Thyroid gland (tissue), 4 donors: ENCODE data around the gene MORF4L1. TPM values are rescaled to one million over a fixed set of nuclear protein-coding genes. Genes with fewer than 3 reads are reported as not detected.
"Not testable (repeated sequence)": the region's sequence is repeated elsewhere in the genome, so short reads cannot be mapped to it uniquely, and the experiment has no call there.

Experiments
- DNase-seq, 2 donors: peaks; one replicate each; pipeline ENCODE4 v3.0.0-alpha.2; 2019
- H3K27ac ChIP-seq, 3 donors: fragments of 200-600 bp; sonication (generic); 1 replicate in 2 of 3; 2 replicates in 1 of 3; pipeline ENCODE4 v1.5.1; 2016 to 2019; ENCODE audit warnings: mild to moderate bottlenecking in 1 of 3, moderate library complexity in 1 of 3
- H3K27me3 ChIP-seq: fragments of 200-600 bp; sonication (generic); one replicate; pipeline ENCODE4 v1.5.1; 2019
- H3K36me3 ChIP-seq, 2 donors: fragments of 200-600 bp; sonication (generic); one replicate each; pipeline ENCODE4 v1.5.1; 2016 to 2019
- H3K4me1 ChIP-seq, 2 donors: fragments of 200-600 bp; sonication (generic); one replicate each; pipeline ENCODE4 v1.5.1; 2017 to 2019
- H3K4me3 ChIP-seq, 3 donors: fragments of 200-600 bp; sonication (generic); replicated peaks in 1 of 3; 1 replicate in 2 of 3; 2 replicates in 1 of 3; pipeline ENCODE4 v1.5.1; 2016; ENCODE audit warnings: mild to moderate bottlenecking in 1 of 3
- H3K9me3 ChIP-seq: fragments of 200-600 bp; sonication (generic); one replicate; pipeline ENCODE4 v1.5.1; 2017
- POLR2A ChIP-seq, 2 donors: fragments of 450-650 bp; IDR thresholded peaks; one replicate each; pipeline ENCODE4 v1.6.1; 2017; ENCODE audit warnings: antibody characterized with exemption in 2 of 2, mild to moderate bottlenecking in 2 of 2, moderate library complexity in 1 of 2
- WGBS, 2 donors: methylation state at CpG; one replicate each; pipeline ENCODE4 v1.1.5; 2017; 5-methylcytosine and 5-hydroxymethylcytosine counted together
- intact Hi-C: fragments of 100-400 bp; cut with DNase I; formaldehyde crosslinking; loops from one replicate; pipeline ENCODE4 v1.15.1; 2023
- total RNA-seq, 4 donors: library from RNA; depleted of rRNA; stranded (reverse); fragments of >200 nt; gene quantifications; one replicate each; pipeline ENCODE4 v1.2.3, GENCODE V29; 2016
- TF ChIP-seq, protein P1 (sequence below), 6 experiments: fragments of 200-600 bp in 3 of 6; fragments of 450-650 bp in 3 of 6; sonication (generic) in 3 of 6; IDR thresholded peaks; one replicate each; pipeline ENCODE4 v1.5.1; 2016 to 2019; ENCODE audit warnings: antibody characterized with exemption in 6 of 6, mild to moderate bottlenecking in 2 of 6, inconsistent platforms in 1 of 6, moderate library complexity in 1 of 6

The MORF4L1 gene
- total RNA-seq, 4 donors from 2014 or later, result 264 to 326 (median 298) TPM

GRCh38 chr15:78893538-78893937 is 20.8 kb downstream of the MORF4L1 start:
- H3K27me3 ChIP-seq, result no peaks in the 10 kb centered on the region
- no peaks in the 10 kb centered on the region for H3K9me3 ChIP-seq
- no peak overlapping the region for H3K27ac ChIP-seq
- intact Hi-C loops, result no loop called here
- no peak for DNase-seq
- H3K36me3 ChIP-seq, result peaks cover 60 to 67% of the 10 kb centered on the region in 2 donors
- H3K4me1 ChIP-seq, result no peaks in the 10 kb centered on the region
- no peak for TF ChIP-seq POLR2A (IDR thresholded peaks at IDR 0.05)
- TF ChIP-seq, protein P1, sequence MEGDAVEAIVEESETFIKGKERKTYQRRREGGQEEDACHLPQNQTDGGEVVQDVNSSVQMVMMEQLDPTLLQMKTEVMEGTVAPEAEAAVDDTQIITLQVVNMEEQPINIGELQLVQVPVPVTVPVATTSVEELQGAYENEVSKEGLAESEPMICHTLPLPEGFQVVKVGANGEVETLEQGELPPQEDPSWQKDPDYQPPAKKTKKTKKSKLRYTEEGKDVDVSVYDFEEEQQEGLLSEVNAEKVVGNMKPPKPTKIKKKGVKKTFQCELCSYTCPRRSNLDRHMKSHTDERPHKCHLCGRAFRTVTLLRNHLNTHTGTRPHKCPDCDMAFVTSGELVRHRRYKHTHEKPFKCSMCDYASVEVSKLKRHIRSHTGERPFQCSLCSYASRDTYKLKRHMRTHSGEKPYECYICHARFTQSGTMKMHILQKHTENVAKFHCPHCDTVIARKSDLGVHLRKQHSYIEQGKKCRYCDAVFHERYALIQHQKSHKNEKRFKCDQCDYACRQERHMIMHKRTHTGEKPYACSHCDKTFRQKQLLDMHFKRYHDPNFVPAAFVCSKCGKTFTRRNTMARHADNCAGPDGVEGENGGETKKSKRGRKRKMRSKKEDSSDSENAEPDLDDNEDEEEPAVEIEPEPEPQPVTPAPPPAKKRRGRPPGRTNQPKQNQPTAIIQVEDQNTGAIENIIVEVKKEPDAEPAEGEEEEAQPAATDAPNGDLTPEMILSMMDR (IDR thresholded peaks at IDR 0.05), result no peak
- 88 to 89% methylated on average over 2 of the region's 2 CpGs for WGBS, 2 donors
- H3K4me3 ChIP-seq, result no peak overlapping the region

DNA sequence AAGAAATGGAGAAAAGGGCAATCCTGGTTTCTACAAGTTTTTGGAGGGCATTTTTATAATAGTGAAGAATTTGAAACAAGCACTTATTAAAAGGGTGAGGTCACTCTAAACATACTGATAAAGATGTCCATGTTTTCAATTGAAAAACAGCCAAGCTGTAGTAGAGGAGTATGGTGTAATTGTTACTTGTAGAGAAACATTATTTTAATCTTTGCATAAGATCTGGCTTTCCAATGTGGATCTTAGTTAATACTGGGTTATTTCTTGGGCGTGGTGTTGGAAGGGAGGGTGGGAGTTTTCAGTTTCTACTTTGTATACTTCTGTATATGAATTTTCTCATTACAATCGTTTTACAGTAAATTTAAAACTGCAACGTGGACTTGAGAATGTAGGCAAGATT is 22.8 kb downstream of the MORF4L1 start:
- TF ChIP-seq POLR2A (IDR thresholded peaks at IDR 0.05), result no peak
- TF ChIP-seq, protein P1 (IDR thresholded peaks at IDR 0.05), result no peak
- DNase-seq, result no peak
- no peaks in the 10 kb centered on the region for H3K4me1 ChIP-seq
- no peak overlapping the region for H3K27ac ChIP-seq
- H3K9me3 ChIP-seq, result no peaks in the 10 kb centered on the region
- no peak overlapping the region for H3K4me3 ChIP-seq
- intact Hi-C loops, result no loop called here
- peaks cover 67 to 82% of the 10 kb centered on the region in 2 donors for H3K36me3 ChIP-seq
- 89 to 93% methylated on average over 3 of the region's 3 CpGs for WGBS, 2 donors
- H3K27me3 ChIP-seq, result no peaks in the 10 kb centered on the region

DNA sequence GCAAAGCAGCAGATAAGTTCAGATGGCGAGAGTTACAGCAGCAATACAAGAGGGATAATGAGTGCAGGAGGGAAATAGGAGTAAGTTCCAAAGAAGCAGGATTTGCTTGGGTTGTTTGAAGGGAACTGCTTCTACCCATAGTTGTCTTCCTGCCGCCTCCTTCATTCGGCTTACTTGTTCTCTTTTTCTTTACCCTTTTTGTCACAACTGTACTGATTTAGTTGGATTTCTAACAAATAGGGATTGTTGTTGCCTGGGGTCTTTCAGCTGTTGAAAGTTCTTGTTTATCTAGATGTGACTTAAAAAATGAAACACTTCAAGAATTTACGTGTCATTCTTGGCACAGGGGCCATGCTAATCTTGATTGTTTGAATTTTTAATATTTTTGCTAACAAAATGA is 25.9 kb downstream of the MORF4L1 start:
- peaks cover 50 to 70% of the 10 kb centered on the region in 2 donors for H3K36me3 ChIP-seq
- 94 to 95% methylated on average over 4 of the region's 4 CpGs for WGBS, 2 donors
- H3K4me3 ChIP-seq, result no peak overlapping the region
- intact Hi-C loops, result no loop called here
- no peaks in the 10 kb centered on the region for H3K9me3 ChIP-seq
- TF ChIP-seq, protein P1 (IDR thresholded peaks at IDR 0.05), result no peak
- no peak for TF ChIP-seq POLR2A (IDR thresholded peaks at IDR 0.05)
- no peak for DNase-seq
- H3K27ac ChIP-seq, result no peak overlapping the region
- no peaks in the 10 kb centered on the region for H3K27me3 ChIP-seq
- peaks cover 0 to 9% of the 10 kb centered on the region in 2 donors for H3K4me1 ChIP-seq

GRCh38 chr15:78900819-78901533 is 28.3 kb downstream of the MORF4L1 start:
- H3K4me3 ChIP-seq, intact Hi-C loops, H3K27me3 ChIP-seq, H3K27ac ChIP-seq, H3K9me3 ChIP-seq, DNase-seq: not testable (repeated sequence)
- WGBS, 2 donors, result 92 to 95% methylated on average over 14 of the region's 14 CpGs
- Histone ChIP-seq H3K36me3 (peaks cover 36 to 50% of the 10 kb centered on the region in 2 donors), H3K4me1 (peaks cover 2 to 14% of the 10 kb centered on the region in 2 donors)

DNA sequence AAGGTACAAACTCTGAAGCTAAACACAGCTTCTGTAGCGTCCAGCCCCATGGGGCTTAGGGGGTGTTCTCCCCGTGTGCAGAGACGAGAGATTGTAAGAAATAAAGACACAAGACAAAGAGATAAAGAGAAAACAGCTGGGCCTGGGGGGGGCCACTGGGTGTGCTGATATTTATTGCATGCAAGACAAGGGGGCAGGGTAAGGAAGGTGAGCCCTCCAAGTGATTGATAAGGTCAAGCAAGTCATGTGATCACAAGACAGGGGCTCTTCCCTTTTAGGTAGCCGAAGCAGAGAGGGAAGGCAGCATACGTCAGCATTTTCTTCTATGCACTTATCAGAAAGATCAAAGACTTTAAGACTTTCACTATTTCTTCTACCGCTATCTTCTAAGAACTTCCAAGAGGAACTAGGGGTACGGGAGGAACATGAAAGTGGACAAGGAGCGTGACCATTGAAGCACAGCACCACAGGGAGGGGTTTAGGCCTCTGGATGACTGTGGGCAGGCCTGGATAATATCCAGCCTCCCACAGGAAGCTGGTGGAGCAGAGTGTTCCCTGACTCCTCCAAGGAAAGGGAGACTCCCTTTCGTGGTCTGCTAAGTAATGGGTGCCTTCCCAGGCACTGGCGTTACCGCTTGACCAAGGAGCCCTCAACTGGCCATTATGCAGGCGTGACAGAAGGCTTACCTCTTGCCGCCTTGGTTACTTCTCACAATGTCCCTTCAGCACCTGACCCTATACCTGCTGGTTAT is 29.8 kb downstream of the MORF4L1 start:
- peak; percentile 56 to 62 for DNase-seq
- H3K4me3 ChIP-seq, intact Hi-C loops, H3K9me3 ChIP-seq, H3K27ac ChIP-seq, H3K27me3 ChIP-seq: not testable (repeated sequence)
- WGBS, 2 donors, result 68 to 72% methylated on average over 11 to 13 of the region's 13 CpGs
- Histone ChIP-seq H3K36me3 (peaks cover 38 to 49% of the 10 kb centered on the region in 2 donors), H3K4me1 (peaks cover 9 to 27% of the 10 kb centered on the region in 2 donors)
